Keratinocyte (primary cell): ENCODE measurements around the gene PWWP2A. TPM values are rescaled to one million over a fixed set of nuclear protein-coding genes. Genes with fewer than 3 reads are reported as not detected.
"Not testable (repeated sequence)": the region's sequence is repeated elsewhere in the genome, so short reads cannot be mapped to it uniquely, and the experiment has no call there.

ENCODE experiments used
- DNase-seq: peaks from one replicate; pipeline ENCODE4 v3.0.0-alpha.2; 2011; ENCODE audit warnings: low read depth, missing footprints, low spot score
- FAIRE-seq: peaks from 2 replicates; lab custom pipeline; 2011; peaks lifted over from hg19 to GRCh38; lab: Jason Lieb, UNC
- H2AFZ ChIP-seq: 2 replicates; pipeline ENCODE4 v1.6.0; 2012; ENCODE audit warnings: low read length, control low read depth, inconsistent platforms; ENCODE audit not compliant: control insufficient read depth
- H3K27ac ChIP-seq: 2 replicates; pipeline ENCODE4 v1.5.1; 2011; ENCODE audit warnings: low read length; ENCODE audit not compliant: control insufficient read depth, insufficient read depth
- H3K27me3 ChIP-seq: 3 replicates; pipeline ENCODE4 v1.6.0; 2011; ENCODE audit warnings: low read length; ENCODE audit not compliant: control insufficient read depth, insufficient read depth; ENCODE audit errors: extremely low read depth
- H3K36me3 ChIP-seq, 2 experiments: 2 replicates in 1 of 2; 3 replicates in 1 of 2; pipeline ENCODE4 v1.5.1; 2011; ENCODE audit warnings: low read length in 2 of 2, mild to moderate bottlenecking in 1 of 2; ENCODE audit not compliant: control insufficient read depth in 2 of 2, insufficient read depth in 2 of 2; ENCODE audit errors: extremely low read depth in 1 of 2
- H3K4me1 ChIP-seq: 3 replicates; pipeline ENCODE4 v1.5.1; 2011; ENCODE audit warnings: low read length; ENCODE audit not compliant: control insufficient read depth, insufficient read depth; ENCODE audit errors: extremely low read depth
- H3K4me2 ChIP-seq: 3 replicates; pipeline ENCODE4 v1.6.0; 2011; ENCODE audit warnings: low read depth, low read length; ENCODE audit not compliant: control insufficient read depth, insufficient read depth; ENCODE audit errors: extremely low read depth
- H3K4me3 ChIP-seq, 3 experiments: fragments of 200-600 bp in 1 of 3; sonication (generic) in 1 of 3; 2 replicates in 2 of 3; 3 replicates in 1 of 3; pipeline ENCODE4 v1.5.1; 2011 to 2016; ENCODE audit warnings: low read length in 3 of 3, mild to moderate bottlenecking in 3 of 3, control low read depth in 2 of 3, inconsistent platforms in 1 of 3, low read depth in 1 of 3, mixed read lengths in 1 of 3, mixed run types in 1 of 3, moderate library complexity in 1 of 3; ENCODE audit not compliant: control insufficient read depth in 2 of 3, insufficient read depth in 2 of 3; ENCODE audit errors: extremely low read depth in 1 of 3
- H3K79me2 ChIP-seq: 2 replicates; pipeline ENCODE4 v1.6.0; 2012; ENCODE audit warnings: low read length; ENCODE audit not compliant: control insufficient read depth, insufficient read depth
- H3K9ac ChIP-seq: 3 replicates; pipeline ENCODE4 v1.6.0; 2011; ENCODE audit warnings: low read length; ENCODE audit not compliant: control insufficient read depth, insufficient read depth; ENCODE audit errors: extremely low read depth
- H3K9me1 ChIP-seq: 3 replicates; pipeline ENCODE4 v1.6.0; 2011; ENCODE audit warnings: low read length; ENCODE audit not compliant: control insufficient read depth, insufficient read depth; ENCODE audit errors: extremely low read depth
- H3K9me3 ChIP-seq: 2 replicates; pipeline ENCODE4 v1.5.1; 2012; ENCODE audit warnings: low read depth, low read length; ENCODE audit not compliant: control insufficient read depth
- H4K20me1 ChIP-seq: 3 replicates; pipeline ENCODE4 v1.6.0; 2011; ENCODE audit warnings: low read length; ENCODE audit not compliant: control insufficient read depth, insufficient read depth; ENCODE audit errors: extremely low read depth
- EZH2 ChIP-seq: IDR thresholded peaks from one replicate; pipeline ENCODE4 v1.6.1; 2012; ENCODE audit warnings: inconsistent platforms, mild to moderate bottlenecking, low read length, moderate library complexity
- dilution Hi-C: fragments of 300-500 bp; cut with MboI; formaldehyde crosslinking; loops from one replicate; pipeline ENCODE4 v1.7.0; 2020; ENCODE audit warnings: low sequenced_read_pairs; ENCODE audit not compliant: extremely low pct_ligation_motif_present
- polyA plus RNA-seq, 5 experiments: library from polyadenylated mRNA; depleted of rRNA in 3 of 5; stranded (reverse) in 3 of 5; stranded (forward) in 1 of 5; unstranded in 1 of 5; fragments of >200 nt; gene quantifications; 1 replicate in 1 of 5; 2 replicates in 3 of 5; 3 replicates in 1 of 5; pipeline versions ENCODE4 v1.2.1 to v1.2.3, GENCODE V29; 2011 to 2012; ENCODE audit warnings: missing spikeins in 2 of 5, low read depth in 1 of 5, low replicate concordance in 1 of 5
- TF ChIP-seq, protein P1 (sequence below), 3 experiments: IDR thresholded peaks in 1 of 3; conservative IDR thresholded peaks in 1 of 3; optimal IDR thresholded peaks in 1 of 3; 2 replicates in 2 of 3; 3 replicates in 1 of 3; pipeline versions ENCODE3 to v1.5.1; 2011; ENCODE audit warnings: low read length in 3 of 3, mild to moderate bottlenecking in 3 of 3, moderate library complexity in 2 of 3, control low read depth in 1 of 3, inconsistent platforms in 1 of 3; ENCODE audit not compliant: insufficient read depth in 2 of 3; ENCODE audit errors: extremely low read depth in 1 of 3

Gene PWWP2A
- polyA plus RNA-seq, 1 donor (not counting 4 experiments of a cell fraction or from before 2014, with no cell fraction given), result 13.1 TPM

DNA sequence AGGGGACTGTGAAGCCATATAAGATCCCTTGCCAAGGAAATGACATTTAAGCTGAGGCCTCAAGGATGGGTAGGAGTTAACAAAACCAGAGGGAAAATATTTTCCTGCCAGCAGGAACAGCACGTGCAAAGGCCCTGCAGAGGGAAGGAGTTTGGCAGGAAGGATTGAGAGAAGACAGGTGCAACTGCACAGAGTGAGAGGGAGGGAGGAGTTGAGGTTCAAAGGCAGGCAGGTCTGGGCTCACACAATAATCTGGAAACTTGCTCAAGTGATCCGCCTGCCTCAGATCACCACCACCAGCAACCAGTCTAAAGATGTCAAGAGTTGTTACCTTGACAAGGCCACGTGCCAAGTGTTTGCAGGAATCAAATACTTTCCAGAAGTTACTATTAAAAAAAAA, 31.1 kb upstream of the PWWP2A start:
- no peak for FAIRE-seq

DNA sequence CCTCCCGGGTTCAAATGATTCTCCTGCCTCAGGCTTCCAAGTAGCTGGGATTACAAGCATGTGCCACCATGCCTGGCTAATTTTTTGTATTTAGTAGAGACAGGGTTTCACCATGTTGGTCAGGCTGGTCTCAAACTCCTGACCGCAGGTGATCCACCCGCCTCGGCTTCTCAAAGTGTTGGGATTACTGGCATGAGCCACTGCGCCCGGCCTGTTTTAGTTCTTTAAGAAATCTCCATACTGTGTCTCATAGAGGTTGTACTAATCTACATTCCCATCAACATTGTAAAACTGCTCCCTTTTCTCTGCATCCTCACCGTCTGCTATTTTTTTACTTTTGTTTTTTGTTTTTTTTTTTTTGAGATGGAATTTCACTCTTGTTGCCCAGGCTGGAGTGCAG, 25.2 kb upstream of the PWWP2A start:
- H3K27ac ChIP-seq, DNase-seq, H3K9me1 ChIP-seq, FAIRE-seq, H3K4me1 ChIP-seq, H3K4me2 ChIP-seq, H3K79me2 ChIP-seq, H3K36me3 ChIP-seq, H3K4me3 ChIP-seq, H2AFZ ChIP-seq, H3K27me3 ChIP-seq, dilution Hi-C loops, H3K9ac ChIP-seq, H4K20me1 ChIP-seq, H3K9me3 ChIP-seq: not testable (repeated sequence)

More for the DNA sequence above, 31.1 kb upstream of the PWWP2A start:
- Histone ChIP-seq H3K4me3 (no peak overlapping the region), H3K27ac (no peak overlapping the region), H3K79me2 (no peaks in the 10 kb centered on the region), H3K4me2 (no peak overlapping the region), H3K27me3 (no peaks in the 10 kb centered on the region), H3K9me1 (no peaks in the 10 kb centered on the region), H3K36me3 (no peaks in the 10 kb centered on the region), H4K20me1 (no peaks in the 10 kb centered on the region), H3K9ac (no peak overlapping the region), H2AFZ (no peak overlapping the region), H3K9me3 (no peaks in the 10 kb centered on the region), H3K4me1 (no peaks in the 10 kb centered on the region)
- DNase-seq, result no peak
- dilution Hi-C loops, result no loop called here
- TF ChIP-seq, protein P1, sequence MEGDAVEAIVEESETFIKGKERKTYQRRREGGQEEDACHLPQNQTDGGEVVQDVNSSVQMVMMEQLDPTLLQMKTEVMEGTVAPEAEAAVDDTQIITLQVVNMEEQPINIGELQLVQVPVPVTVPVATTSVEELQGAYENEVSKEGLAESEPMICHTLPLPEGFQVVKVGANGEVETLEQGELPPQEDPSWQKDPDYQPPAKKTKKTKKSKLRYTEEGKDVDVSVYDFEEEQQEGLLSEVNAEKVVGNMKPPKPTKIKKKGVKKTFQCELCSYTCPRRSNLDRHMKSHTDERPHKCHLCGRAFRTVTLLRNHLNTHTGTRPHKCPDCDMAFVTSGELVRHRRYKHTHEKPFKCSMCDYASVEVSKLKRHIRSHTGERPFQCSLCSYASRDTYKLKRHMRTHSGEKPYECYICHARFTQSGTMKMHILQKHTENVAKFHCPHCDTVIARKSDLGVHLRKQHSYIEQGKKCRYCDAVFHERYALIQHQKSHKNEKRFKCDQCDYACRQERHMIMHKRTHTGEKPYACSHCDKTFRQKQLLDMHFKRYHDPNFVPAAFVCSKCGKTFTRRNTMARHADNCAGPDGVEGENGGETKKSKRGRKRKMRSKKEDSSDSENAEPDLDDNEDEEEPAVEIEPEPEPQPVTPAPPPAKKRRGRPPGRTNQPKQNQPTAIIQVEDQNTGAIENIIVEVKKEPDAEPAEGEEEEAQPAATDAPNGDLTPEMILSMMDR (optimal IDR thresholded peaks at IDR 0.05 in 1 of 3, IDR thresholded peaks at IDR 0.05 in 1 of 3, conservative IDR thresholded peaks at IDR 0.05 in 1 of 3; ENCODE audit: extremely low read depth in 1 of 3, insufficient read depth in 2 of 3, low read length in 3 of 3), result no peak
- no peak for TF ChIP-seq EZH2

DNA sequence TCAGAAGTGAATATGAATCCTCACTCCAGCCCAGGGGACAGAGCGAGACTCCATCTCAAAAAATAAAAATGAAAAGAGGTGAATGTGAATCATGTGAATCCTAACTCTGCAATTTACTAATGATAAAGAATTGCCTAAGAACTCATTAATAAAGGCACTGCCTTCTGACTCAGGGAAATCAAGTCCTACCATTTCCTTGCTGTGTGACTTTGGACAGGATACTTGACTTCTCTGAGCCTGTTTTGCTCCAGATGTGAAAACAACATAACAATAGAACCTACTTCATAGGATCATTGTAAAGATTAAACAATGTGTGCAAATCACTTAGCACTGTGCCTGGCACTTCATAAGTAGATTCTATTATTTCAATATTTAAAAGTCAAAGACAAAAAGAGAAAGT, 15.1 kb upstream of the PWWP2A start:
- H3K4me2 ChIP-seq, result no peak overlapping the region
- H3K27ac ChIP-seq, result no peak overlapping the region
- no peak for FAIRE-seq
- DNase-seq, result no peak
- H3K4me3 ChIP-seq, result no peak overlapping the region
- H3K9me1 ChIP-seq, result no peaks in the 10 kb centered on the region
- H3K36me3 ChIP-seq, result no peaks in the 10 kb centered on the region
- no peak overlapping the region for H2AFZ ChIP-seq
- no peaks in the 10 kb centered on the region for H3K9me3 ChIP-seq
- no peak for TF ChIP-seq EZH2
- TF ChIP-seq, protein P1 (optimal IDR thresholded peaks at IDR 0.05 in 1 of 3, IDR thresholded peaks at IDR 0.05 in 1 of 3, conservative IDR thresholded peaks at IDR 0.05 in 1 of 3; ENCODE audit: extremely low read depth in 1 of 3, insufficient read depth in 2 of 3, low read length in 3 of 3), result no peak
- no peaks in the 10 kb centered on the region for H3K79me2 ChIP-seq
- H3K27me3 ChIP-seq, result no peaks in the 10 kb centered on the region
- H3K4me1 ChIP-seq, result no peaks in the 10 kb centered on the region
- H4K20me1 ChIP-seq, result no peaks in the 10 kb centered on the region
- H3K9ac ChIP-seq, result no peak overlapping the region
- dilution Hi-C loops, result no loop called here
